Measurements from ENCODE around the gene PCSK1N. TPM values are rescaled to one million over a fixed set of nuclear protein-coding genes. Genes with fewer than 3 reads are reported as not detected.
"Not testable (repeated sequence)": the region's sequence is repeated elsewhere in the genome, so short reads cannot be mapped to it uniquely, and the experiment has no call there.

Gene PCSK1N
- total RNA-seq, 1 experiment from 2014 or later, result 19.5 TPM

GRCh38 chrX:48823053-48823452 lies 12.4 kb downstream of the PCSK1N start:
- H3K36me3 Mint-ChIP-seq (ENCODE audit: insufficient read depth, unreplicated experiment), result peaks cover 11% of the 10 kb centered on the region
- TSS peak; percentile 53 for BruUV-seq (replicated peaks)

DNA sequence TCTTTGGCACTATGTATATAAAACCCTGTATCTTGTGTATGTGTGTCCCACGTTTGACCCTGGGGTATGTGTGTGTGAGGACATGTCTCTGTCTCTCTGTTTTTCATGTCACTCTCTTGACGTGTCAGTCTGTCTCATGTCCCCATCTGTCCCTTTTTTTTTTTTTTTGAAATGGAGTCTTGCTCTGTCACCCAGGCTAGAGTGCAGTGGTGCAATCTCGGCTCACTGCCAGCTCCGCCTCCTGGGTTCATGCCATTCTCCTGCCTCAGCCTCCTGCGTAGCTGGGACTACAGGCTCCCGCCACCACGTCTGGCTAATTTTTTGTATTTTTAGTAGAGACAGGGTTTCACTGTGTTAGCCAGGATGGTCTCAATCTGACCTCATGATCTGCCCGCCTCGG lies 16.0 kb downstream of the PCSK1N start:
- DNase-seq; BruUV-seq (replicated peaks); H3K36me3 ChIP-seq (ENCODE audit: control insufficient read depth, insufficient read depth, low read length); CTCF ChIA-PET; H3K4me3 ChIP-seq (ENCODE audit: low read depth, low read length); H3K27ac Mint-ChIP-seq (ENCODE audit: unreplicated experiment); H3K27me3 ChIP-seq (replicated peaks; ENCODE audit: control insufficient read depth, insufficient read depth, low read length); H3K4me1 ChIP-seq; POLR2A ChIA-PET; intact Hi-C loops (cut with micrococcal nuclease; ENCODE audit: unreplicated experiment); H3K4me3 Mint-ChIP-seq (ENCODE audit: unreplicated experiment); H3K27me3 Mint-ChIP-seq (ENCODE audit: insufficient read depth, unreplicated experiment); H3K9me3 Mint-ChIP-seq (ENCODE audit: unreplicated experiment); H3K9me3 ChIP-seq; H3K4me1 Mint-ChIP-seq (ENCODE audit: low read depth, unreplicated experiment): not testable (repeated sequence)
- peaks cover 17% of the 10 kb centered on the region for H3K36me3 Mint-ChIP-seq (ENCODE audit: insufficient read depth, unreplicated experiment)

More at GRCh38 chrX:48823053-48823452, 12.4 kb downstream of the PCSK1N start:
- Histone ChIP-seq H3K27me3 (replicated peaks; ENCODE audit: control insufficient read depth, insufficient read depth, low read length) (no peaks in the 10 kb centered on the region), H3K4me1 (no peaks in the 10 kb centered on the region), H3K9me3 (no peaks in the 10 kb centered on the region), H3K36me3 (ENCODE audit: control insufficient read depth, insufficient read depth, low read length) (no peaks in the 10 kb centered on the region; the same call in 1 of the 2 replicates), H3K4me3 (ENCODE audit: low read depth, low read length) (no peak overlapping the region)
- no peaks in the 10 kb centered on the region for H3K27me3 Mint-ChIP-seq (ENCODE audit: insufficient read depth, unreplicated experiment)
- POLR2A ChIA-PET, result no interaction called here
- no peaks in the 10 kb centered on the region for H3K9me3 Mint-ChIP-seq (ENCODE audit: unreplicated experiment)
- no peak for TF ChIP-seq CTCF (IDR thresholded peaks at IDR 0.05; ENCODE audit: insufficient read depth in 1 of 2, low read depth in 1 of 2, low read length in 1 of 2, severe bottlenecking in 1 of 2, unreplicated experiment in 1 of 2)
- H3K27ac Mint-ChIP-seq (ENCODE audit: unreplicated experiment), result no peak overlapping the region
- CTCF ChIA-PET, result no interaction called here
- no peak overlapping the region for H3K4me3 Mint-ChIP-seq (ENCODE audit: unreplicated experiment)
- intact Hi-C loops (cut with micrococcal nuclease; ENCODE audit: unreplicated experiment), result no loop called here
- DNase-seq, result no peak
- H3K4me1 Mint-ChIP-seq (ENCODE audit: low read depth, unreplicated experiment), result no peaks in the 10 kb centered on the region

- CTCF ChIA-PET, result no interaction called here
- H3K4me1 Mint-ChIP-seq (ENCODE audit: low read depth, unreplicated experiment), result no peaks in the 10 kb centered on the region
- no peak for DNase-seq
- H3K9me3 Mint-ChIP-seq (ENCODE audit: unreplicated experiment), result no peaks in the 10 kb centered on the region
- H3K9me3 ChIP-seq, result no peaks in the 10 kb centered on the region
- no peaks in the 10 kb centered on the region for H3K27me3 ChIP-seq (replicated peaks; ENCODE audit: control insufficient read depth, insufficient read depth, low read length)
- POLR2A ChIA-PET, result no interaction called here
- H3K4me1 ChIP-seq, result no peaks in the 10 kb centered on the region
- no peak overlapping the region for H3K4me3 ChIP-seq (ENCODE audit: low read depth, low read length)
- no peaks in the 10 kb centered on the region; the same call in 1 of the 2 replicates for H3K36me3 ChIP-seq (ENCODE audit: control insufficient read depth, insufficient read depth, low read length)
- TF ChIP-seq CTCF (IDR thresholded peaks at IDR 0.05; ENCODE audit: insufficient read depth in 1 of 2, low read depth in 1 of 2, low read length in 1 of 2, severe bottlenecking in 1 of 2, unreplicated experiment in 1 of 2), result no peak
- no peaks in the 10 kb centered on the region for H3K27me3 Mint-ChIP-seq (ENCODE audit: insufficient read depth, unreplicated experiment)
- BruUV-seq (replicated peaks), result no TSS peak
- no peak overlapping the region for H3K4me3 Mint-ChIP-seq (ENCODE audit: unreplicated experiment)
- H3K36me3 Mint-ChIP-seq (ENCODE audit: insufficient read depth, unreplicated experiment), result peaks cover 16% of the 10 kb centered on the region
- H3K27ac Mint-ChIP-seq (ENCODE audit: unreplicated experiment), result no peak overlapping the region
- intact Hi-C loops (cut with micrococcal nuclease; ENCODE audit: unreplicated experiment), result no loop called here
These were observed 16.5 kb downstream of the PCSK1N start for GRCh38 chrX:48818866-48819265.

DNA sequence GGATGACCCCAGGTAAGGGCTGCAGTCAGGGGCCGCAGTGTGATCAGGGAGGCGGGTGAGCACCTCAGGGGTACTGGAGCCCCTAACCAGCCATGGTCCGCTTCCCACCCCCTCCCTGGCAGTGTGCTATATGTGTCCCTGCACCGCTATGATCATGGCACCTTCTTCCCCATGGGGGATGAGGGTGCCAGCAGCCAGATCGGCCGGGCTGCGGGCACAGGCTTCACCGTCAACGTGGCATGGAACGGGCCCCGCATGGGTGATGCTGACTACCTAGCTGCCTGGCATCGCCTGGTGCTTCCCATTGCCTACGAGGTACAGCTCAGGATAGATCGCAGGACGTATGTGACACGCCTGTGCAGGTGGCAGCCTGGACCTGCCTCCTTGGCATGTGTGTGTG lies 17.3 kb downstream of the PCSK1N start:
- Mint-ChIP-seq H3K9me3 (ENCODE audit: unreplicated experiment) (no peaks in the 10 kb centered on the region), H3K27me3 (ENCODE audit: insufficient read depth, unreplicated experiment) (no peaks in the 10 kb centered on the region), H3K4me1 (ENCODE audit: low read depth, unreplicated experiment) (no peaks in the 10 kb centered on the region), H3K36me3 (ENCODE audit: insufficient read depth, unreplicated experiment) (peaks cover 16% of the 10 kb centered on the region), H3K27ac (ENCODE audit: unreplicated experiment) (no peak overlapping the region), H3K4me3 (ENCODE audit: unreplicated experiment) (no peak overlapping the region)
- DNase-seq, result no peak
- ChIA-PET CTCF (no interaction called here), POLR2A (no interaction called here)
- no peaks in the 10 kb centered on the region; the same call in 1 of the 2 replicates for H3K36me3 ChIP-seq (ENCODE audit: control insufficient read depth, insufficient read depth, low read length)
- H3K27me3 ChIP-seq (replicated peaks; ENCODE audit: control insufficient read depth, insufficient read depth, low read length), result no peaks in the 10 kb centered on the region
- BruUV-seq (replicated peaks), result no TSS peak
- intact Hi-C loops (cut with micrococcal nuclease; ENCODE audit: unreplicated experiment), result no loop called here
- no peaks in the 10 kb centered on the region for H3K4me1 ChIP-seq
- H3K9me3 ChIP-seq, result no peaks in the 10 kb centered on the region
- H3K4me3 ChIP-seq (ENCODE audit: low read depth, low read length), result no peak overlapping the region
- TF ChIP-seq CTCF (IDR thresholded peaks at IDR 0.05; ENCODE audit: insufficient read depth in 1 of 2, low read depth in 1 of 2, low read length in 1 of 2, severe bottlenecking in 1 of 2, unreplicated experiment in 1 of 2), result no peak

Data from Caco-2 (cell line).